HEK293 (cell line): ENCODE measurements around the gene FBXO34.

Experiments
- CTCF ChIA-PET: fragments of 350-600 bp; formaldehyde crosslinking; extraction: SDS; loops from one replicate; lab custom pipeline; 2021; ENCODE audit warnings: antibody characterized with exemption; lab: Yijun Ruan, JAX
- POLR2A ChIA-PET: fragments of 300-600 bp; formaldehyde crosslinking; extraction: SDS; loops from one replicate; lab custom pipeline; 2020; ENCODE audit warnings: antibody characterized with exemption, inconsistent platforms; lab: Yijun Ruan, JAX
- H3K27ac ChIP-seq: fragments of 200-500 bp; sonication (Bioruptor generic); 2 replicates; pipeline ENCODE4 v1.5.1; 2014; ENCODE audit warnings: low read depth, low read length, control low read depth, inconsistent platforms; ENCODE audit errors: extremely low read depth
- H3K36me3 ChIP-seq, 2 experiments: fragments of 200-500 bp in 1 of 2; sonication (Bioruptor generic) in 1 of 2; 1 replicate in 1 of 2; 2 replicates in 1 of 2; pipeline ENCODE4 v1.5.1; 2014 to 2017; ENCODE audit warnings: inconsistent platforms in 2 of 2, low read length in 2 of 2; ENCODE audit not compliant: control insufficient read depth in 2 of 2, insufficient read depth in 1 of 2
- H3K4me1 ChIP-seq: fragments of 200-500 bp; sonication (Bioruptor generic); 2 replicates; pipeline ENCODE4 v1.5.1; 2014; ENCODE audit warnings: mild to moderate bottlenecking, low read length, inconsistent platforms; ENCODE audit not compliant: control insufficient read depth, insufficient read depth
- H3K4me3 ChIP-seq: 2 replicates; pipeline ENCODE4 v1.5.1; 2011; ENCODE audit warnings: low read depth, mild to moderate bottlenecking, control low read depth, low read length, moderate library complexity
- H3K9me3 ChIP-seq: fragments of 200-500 bp; sonication (Bioruptor generic); 2 replicates; pipeline ENCODE4 v1.5.1; 2014; ENCODE audit warnings: low read depth, low read length, inconsistent platforms; ENCODE audit not compliant: control insufficient read depth, insufficient read depth
- GLI4 ChIP-seq: fragments of 450-650 bp; formaldehyde crosslinking; IDR thresholded peaks from 2 replicates; pipeline ENCODE4 v1.5.1; 2016; ENCODE audit warnings: missing biosample characterization, missing genetic modification characterization
- GLIS2 ChIP-seq: fragments of 450-650 bp; formaldehyde crosslinking; IDR thresholded peaks from 2 replicates; pipeline ENCODE4 v1.5.1; 2016; ENCODE audit warnings: missing biosample characterization, missing genetic modification characterization
- HOXA7 ChIP-seq: sonication (generic); formaldehyde crosslinking; IDR thresholded peaks from 2 replicates; pipeline ENCODE4 v1.8.1; 2022; ENCODE audit warnings: missing genetic modification reagents, borderline replicate concordance
- IKZF3 ChIP-seq: fragments of 450-650 bp; IDR thresholded peaks from 2 replicates; pipeline ENCODE4 v1.5.0; 2018; ENCODE audit warnings: missing biosample characterization, mild to moderate bottlenecking, missing genetic modification characterization, moderate library complexity
- KLF10 ChIP-seq: fragments of 450-650 bp; IDR thresholded peaks from 2 replicates; pipeline ENCODE4 v1.5.1; 2018; ENCODE audit warnings: missing biosample characterization, mild to moderate bottlenecking, missing genetic modification characterization
- MZF1 ChIP-seq: fragments of 450-650 bp; formaldehyde crosslinking; IDR thresholded peaks from 2 replicates; pipeline ENCODE4 v1.5.1; 2017; ENCODE audit warnings: missing biosample characterization, missing genetic modification characterization, borderline replicate concordance
- OVOL3 ChIP-seq: fragments of 450-650 bp; formaldehyde crosslinking; IDR thresholded peaks from 2 replicates; pipeline ENCODE4 v1.5.1; 2016; ENCODE audit warnings: missing biosample characterization, missing genetic modification characterization
- PRDM6 ChIP-seq: fragments of 450-650 bp; formaldehyde crosslinking; IDR thresholded peaks from 2 replicates; pipeline ENCODE4 v1.5.1; 2017; ENCODE audit warnings: missing biosample characterization, missing genetic modification characterization
- SALL2 ChIP-seq: fragments of 450-650 bp; formaldehyde crosslinking; IDR thresholded peaks from 2 replicates; pipeline ENCODE4 v1.5.0; 2017; ENCODE audit warnings: missing biosample characterization, mild to moderate bottlenecking, missing genetic modification characterization, borderline replicate concordance
- SP7 ChIP-seq: fragments of 450-650 bp; formaldehyde crosslinking; IDR thresholded peaks from 2 replicates; pipeline ENCODE4 v1.5.1; 2016; ENCODE audit warnings: missing biosample characterization, missing genetic modification characterization
- TCF7L2 ChIP-seq: IDR thresholded peaks from 2 replicates; pipeline ENCODE4 v1.6.1; 2011; ENCODE audit warnings: low read depth, mild to moderate bottlenecking, inconsistent platforms, low read length, moderate library complexity, borderline replicate concordance
- ZBTB20 ChIP-seq: fragments of 450-650 bp; formaldehyde crosslinking; IDR thresholded peaks from 2 replicates; pipeline ENCODE4 v1.5.1; 2016; ENCODE audit warnings: missing biosample characterization, missing genetic modification characterization
- ZBTB6 ChIP-seq: fragments of 450-650 bp; formaldehyde crosslinking; IDR thresholded peaks from 2 replicates; pipeline ENCODE4 v1.5.1; 2017; ENCODE audit warnings: missing biosample characterization, missing genetic modification characterization
- ZNF10 ChIP-seq: fragments of 450-650 bp; formaldehyde crosslinking; IDR thresholded peaks from 2 replicates; pipeline ENCODE4 v1.5.1; 2017; ENCODE audit warnings: missing biosample characterization, missing genetic modification characterization
- ZNF214 ChIP-seq: fragments of 450-650 bp; formaldehyde crosslinking; IDR thresholded peaks from 2 replicates; pipeline ENCODE4 v1.5.1; 2017; ENCODE audit warnings: missing biosample characterization, mild to moderate bottlenecking, missing genetic modification characterization, borderline replicate concordance
- ZNF302 ChIP-seq: fragments of 450-650 bp; formaldehyde crosslinking; IDR thresholded peaks from 2 replicates; pipeline ENCODE4 v1.5.1; 2016; ENCODE audit warnings: missing biosample characterization, missing genetic modification characterization, low read depth
- ZNF354C ChIP-seq: fragments of 450-650 bp; formaldehyde crosslinking; IDR thresholded peaks from 2 replicates; pipeline ENCODE4 v1.5.1; 2016; ENCODE audit warnings: missing biosample characterization, missing genetic modification characterization, low read depth, borderline replicate concordance
- ZNF362 ChIP-seq: fragments of 450-650 bp; formaldehyde crosslinking; IDR thresholded peaks from 2 replicates; pipeline ENCODE4 v1.5.1; 2016; ENCODE audit warnings: missing biosample characterization, missing genetic modification characterization
- ZNF416 ChIP-seq: fragments of 450-650 bp; formaldehyde crosslinking; IDR thresholded peaks from 2 replicates; pipeline ENCODE4 v1.5.1; 2016; ENCODE audit warnings: missing biosample characterization, missing genetic modification characterization
- ZNF544 ChIP-seq: fragments of 450-650 bp; formaldehyde crosslinking; IDR thresholded peaks from 2 replicates; pipeline ENCODE4 v1.5.0; 2017; ENCODE audit warnings: missing biosample characterization, missing genetic modification characterization
- ZNF639 ChIP-seq: fragments of 450-650 bp; formaldehyde crosslinking; IDR thresholded peaks from 2 replicates; pipeline ENCODE4 v1.5.1; 2016; ENCODE audit warnings: missing biosample characterization, missing genetic modification characterization
- ZNF654 ChIP-seq: fragments of 450-650 bp; formaldehyde crosslinking; IDR thresholded peaks from 2 replicates; pipeline ENCODE4 v1.5.1; 2016; ENCODE audit warnings: low read depth, missing biosample characterization, missing genetic modification characterization
- ZNF658 ChIP-seq: fragments of 450-650 bp; formaldehyde crosslinking; IDR thresholded peaks from 2 replicates; pipeline ENCODE4; 2016; ENCODE audit warnings: missing biosample characterization, missing genetic modification characterization
- ZNF664 ChIP-seq: fragments of 450-650 bp; formaldehyde crosslinking; IDR thresholded peaks from 2 replicates; pipeline ENCODE4 v1.5.1; 2016; ENCODE audit warnings: missing biosample characterization, missing genetic modification characterization
- ZNF785 ChIP-seq: fragments of 450-650 bp; formaldehyde crosslinking; IDR thresholded peaks from 2 replicates; pipeline ENCODE4 v1.5.1; 2016; ENCODE audit warnings: missing biosample characterization, missing genetic modification characterization
- ZSCAN16 ChIP-seq: fragments of 450-650 bp; formaldehyde crosslinking; IDR thresholded peaks from 2 replicates; pipeline ENCODE4 v1.5.1; 2016; ENCODE audit warnings: missing biosample characterization, missing genetic modification characterization
- ZSCAN30 ChIP-seq: fragments of 450-650 bp; IDR thresholded peaks from 2 replicates; pipeline ENCODE4 v1.5.1; 2018; ENCODE audit warnings: missing biosample characterization, mild to moderate bottlenecking, missing genetic modification characterization, moderate library complexity

Gene FBXO34

GRCh38 chr14:55238019-55238680, 33.1 kb upstream of the FBXO34 start:
- H3K4me3 ChIP-seq, result no peak overlapping the region
- H3K4me1 ChIP-seq, result no peaks in the 10 kb centered on the region
- H3K36me3 ChIP-seq, result no peaks in the 10 kb centered on the region
- H3K9me3 ChIP-seq, result no peaks in the 10 kb centered on the region
- H3K27ac ChIP-seq, result no peak overlapping the region
- no peak for TF ChIP-seq ZNF214 (tag by site-specific recombination)
- no peak for TF ChIP-seq ZSCAN30 (tag by site-specific recombination)
- no peak for TF ChIP-seq PRDM6
- TF ChIP-seq ZBTB20 (tag by site-specific recombination), result no peak
- no peak for TF ChIP-seq ZNF639 (tag by site-specific recombination)
- no peak for TF ChIP-seq OVOL3 (tag by site-specific recombination)
- no peak for TF ChIP-seq KLF10 (tag by site-specific recombination)
- no peak for TF ChIP-seq ZNF416 (tag by site-specific recombination)
- TF ChIP-seq ZNF785, result no peak
- no peak for TF ChIP-seq ZNF354C (tag by site-specific recombination)
- no peak for TF ChIP-seq TCF7L2
- TF ChIP-seq MZF1 (tag by site-specific recombination), result no peak
- TF ChIP-seq ZNF658 (tag by site-specific recombination), result no peak
- no peak for TF ChIP-seq GLI4
- TF ChIP-seq GLIS2 (tag by site-specific recombination), result no peak
- TF ChIP-seq ZNF654, result no peak
- TF ChIP-seq IKZF3 (tag by site-specific recombination), result no peak
- TF ChIP-seq ZSCAN16 (tag by site-specific recombination), result no peak
- no peak for TF ChIP-seq HOXA7
- CTCF ChIA-PET, result no interaction called here
- POLR2A ChIA-PET, result no interaction called here

GRCh38 chr14:55239320-55239719, 31.9 kb upstream of the FBXO34 start:
- no peak overlapping the region for H3K27ac ChIP-seq
- CTCF ChIA-PET, result interaction anchor here (0.6 to 1.0 kb wide), 2 partner anchors 22 to 31 kb away, joined by 3 read pairs; no protein-coding TSS in a partner anchor

More at GRCh38 chr14:55239320-55239719, 31.9 kb upstream of the FBXO34 start:
- POLR2A ChIA-PET, result no interaction called here
- Histone ChIP-seq H3K4me1 (no peaks in the 10 kb centered on the region), H3K4me3 (no peak overlapping the region)
- TF ChIP-seq ZNF362 (tag by site-specific recombination) (no peak), TCF7L2 (no peak), ZNF10 (tag by site-specific recombination) (no peak), ZNF664 (no peak), SALL2 (tag by site-specific recombination) (no peak), SP7 (tag by site-specific recombination) (no peak), ZNF302 (no peak), ZNF544 (tag by site-specific recombination) (no peak), ZBTB6 (no peak), GLI4 (no peak)
- TF ChIP-seq, all 188 proteins: peak for 0
- Histone ChIP-seq H3K9me3 (no peaks in the 10 kb centered on the region), H3K36me3 (no peaks in the 10 kb centered on the region)
